ENCODE data around the gene OXA1L.
"Not testable (repeated sequence)": the region's sequence is repeated elsewhere in the genome, so short reads cannot be mapped to it uniquely, and the experiment has no call there.

OXA1L gene

DNA sequence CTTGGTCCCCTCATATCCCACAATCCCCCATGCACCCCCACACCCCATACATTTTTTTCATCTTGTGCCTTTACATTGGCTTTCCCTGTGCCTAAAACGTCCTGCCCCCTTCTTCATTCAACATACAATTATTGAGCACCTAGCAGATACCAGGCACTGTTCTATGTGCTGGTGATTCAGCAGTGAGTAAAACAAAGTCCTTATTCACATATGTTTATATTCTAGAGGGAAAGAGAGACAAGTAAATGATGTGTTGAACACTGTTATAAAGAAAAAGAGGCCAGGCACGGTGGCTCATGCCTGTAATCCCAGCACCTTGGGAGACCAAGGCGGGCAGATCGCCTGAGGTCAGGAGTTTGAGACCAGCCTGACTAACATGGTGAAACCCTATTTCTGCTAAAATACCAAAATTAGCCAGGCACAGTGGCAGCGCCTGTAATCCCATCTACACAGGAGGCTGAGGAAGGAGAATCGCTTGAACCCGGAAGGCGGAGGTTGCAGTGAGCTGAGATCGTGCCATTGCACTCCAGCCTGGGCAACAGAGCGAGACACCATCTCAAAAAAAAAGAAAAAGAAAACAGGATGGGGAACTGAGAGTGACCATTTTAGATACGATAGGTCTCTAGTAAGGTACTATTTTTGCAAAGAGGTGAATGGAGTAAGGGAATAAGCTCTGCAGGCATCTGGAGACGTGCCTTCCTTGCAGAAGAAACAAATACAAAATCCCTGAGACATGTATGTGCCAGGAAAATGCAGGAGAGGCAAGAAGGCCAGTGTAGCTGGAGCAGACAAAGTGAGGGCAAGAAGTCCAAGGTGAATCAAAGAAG, 36.6 kb downstream of the OXA1L start:
- FAIRE-seq = no peak

DNA sequence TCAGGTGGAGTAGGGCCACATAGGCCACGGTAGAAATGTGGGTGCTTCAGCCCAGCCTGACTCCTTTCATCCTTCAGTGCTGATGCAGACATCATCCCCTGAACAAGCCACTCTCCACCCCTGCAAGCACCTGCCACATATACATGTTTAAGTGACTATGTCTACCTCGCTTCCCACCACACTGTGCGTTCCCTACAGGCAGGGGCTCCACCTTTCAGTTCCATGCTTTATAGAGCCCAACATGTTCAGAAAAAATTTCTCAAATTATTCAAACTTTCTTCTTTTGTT, 37.1 kb downstream of the OXA1L start:
- FAIRE-seq = no peak

DNA sequence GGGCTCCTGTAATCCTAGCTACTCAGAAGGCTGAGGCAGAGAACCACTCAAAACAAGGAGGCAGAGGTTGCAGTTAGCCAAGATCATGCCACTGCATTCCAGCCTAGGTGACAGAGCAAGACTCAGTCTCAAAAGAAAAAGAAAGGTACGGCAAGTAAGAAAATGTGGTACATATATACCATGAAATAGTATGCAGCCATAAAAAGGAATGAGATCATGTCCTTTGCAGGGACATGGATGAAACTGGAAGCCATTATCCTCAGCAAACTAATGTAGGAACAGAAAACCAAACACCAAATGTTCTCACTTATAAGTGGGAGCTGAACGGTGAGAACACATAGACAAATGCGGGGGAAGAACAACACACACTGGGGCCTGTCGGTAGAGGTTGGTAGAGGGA, 38.7 kb downstream of the OXA1L start:
- FAIRE-seq = not testable (repeated sequence)

DNA sequence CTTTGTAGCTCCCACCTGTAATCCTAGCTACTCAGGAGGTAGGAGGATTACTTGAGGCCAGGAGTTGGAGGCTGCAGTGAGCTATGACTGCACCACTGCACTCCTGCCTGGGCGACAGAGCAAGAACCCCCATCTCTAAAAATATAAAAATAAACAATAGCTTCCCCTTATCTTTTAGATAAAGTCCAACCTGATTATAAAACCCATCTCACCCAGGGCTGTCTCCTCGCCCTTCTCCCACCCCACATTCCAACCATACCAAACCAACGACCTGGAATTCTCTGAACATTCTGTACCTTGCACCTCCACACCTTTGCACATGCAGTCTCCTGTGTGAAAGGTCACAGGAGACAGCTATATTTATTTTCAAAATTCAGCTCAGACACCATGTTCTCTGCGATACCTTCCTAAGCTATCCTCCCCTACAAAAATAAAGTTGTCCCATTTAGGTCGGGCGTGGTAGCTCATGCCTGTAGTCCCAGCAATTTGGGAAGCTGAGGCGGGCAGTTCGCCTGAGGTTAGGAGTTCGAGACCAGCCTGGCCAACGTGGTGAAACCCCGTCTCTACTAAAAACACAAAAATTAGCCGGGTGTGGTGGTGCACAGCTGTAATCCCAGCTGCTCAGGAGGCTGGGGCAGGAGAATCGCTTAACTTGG, 41.1 kb downstream of the OXA1L start:
- FAIRE-seq = no peak

DNA sequence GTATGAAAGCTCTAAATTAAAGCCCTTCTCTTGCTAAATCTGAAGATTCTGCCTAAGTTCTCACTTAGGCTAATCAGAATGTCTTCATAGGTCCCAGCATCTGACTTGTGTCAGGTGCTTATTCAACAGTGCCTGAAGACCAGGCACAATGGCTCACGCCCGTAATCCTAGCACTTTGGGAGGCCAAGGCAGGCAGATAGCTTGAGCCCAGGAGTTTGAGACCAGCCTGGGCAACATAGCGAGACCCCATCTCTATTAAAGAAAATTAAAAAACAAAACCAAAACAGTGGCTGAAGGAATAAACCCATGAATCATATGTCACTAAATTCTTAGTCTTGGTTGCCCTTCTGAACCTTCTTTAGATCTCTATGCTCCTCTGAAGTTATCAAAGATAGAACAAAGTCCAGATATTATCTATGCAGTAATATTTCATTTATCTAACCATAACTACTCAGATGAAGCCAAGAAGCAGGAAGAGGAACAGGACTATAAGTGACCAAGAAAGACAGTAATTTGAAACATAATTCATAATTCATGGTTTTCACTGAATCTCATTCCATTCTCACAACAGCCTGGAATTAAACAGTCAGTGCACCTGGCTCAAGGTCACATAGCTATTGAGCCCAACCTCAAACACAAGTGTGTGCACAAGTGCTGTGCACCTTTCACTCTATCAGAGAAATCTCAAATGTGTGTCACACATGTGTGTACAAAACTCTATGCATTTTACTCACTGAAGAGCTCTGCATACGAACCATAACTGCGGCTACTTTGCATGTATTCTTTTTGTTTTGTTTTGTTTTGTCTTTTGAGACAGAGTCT, 42.1 kb downstream of the OXA1L start:
- FAIRE-seq = no peak

DNA sequence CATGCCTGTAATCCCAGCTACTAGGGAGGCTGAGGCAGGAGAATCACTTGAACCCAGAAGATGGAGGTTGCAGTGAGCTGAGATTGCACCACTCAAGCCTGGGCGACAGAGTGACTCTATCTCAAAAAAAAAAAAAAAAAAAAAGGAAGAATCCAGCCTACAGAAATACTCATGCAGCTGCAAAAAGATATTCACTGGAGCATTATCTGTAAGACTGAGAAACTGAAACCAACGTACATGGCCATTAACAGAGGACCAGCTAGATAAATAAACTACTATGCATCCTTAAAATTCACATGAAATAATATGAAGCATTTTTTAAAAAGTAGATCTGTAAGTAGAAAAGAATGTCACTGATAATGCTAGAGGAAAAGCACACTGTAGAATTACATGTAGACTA, 45.2 kb downstream of the OXA1L start:
- no peak for FAIRE-seq

DNA sequence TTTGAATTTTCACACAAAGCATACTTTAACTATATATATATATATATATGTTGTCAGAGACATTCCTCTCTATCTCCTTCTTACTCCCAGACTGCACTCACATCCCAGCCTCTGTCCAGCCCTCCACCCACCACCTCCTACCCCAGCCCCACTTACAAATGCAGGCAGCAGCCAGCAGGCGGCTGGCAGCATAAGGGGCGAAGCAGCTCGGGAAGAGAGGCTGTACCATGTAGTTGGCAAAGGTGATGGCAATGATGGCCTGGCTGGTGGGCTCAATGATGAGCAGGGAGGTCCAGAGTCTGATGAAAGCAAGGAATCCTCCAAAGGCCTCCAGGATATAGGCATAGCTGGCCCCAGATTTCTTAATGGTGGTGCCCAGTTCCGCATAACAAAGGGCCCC, 46.3 kb downstream of the OXA1L start:
- no peak for FAIRE-seq

DNA sequence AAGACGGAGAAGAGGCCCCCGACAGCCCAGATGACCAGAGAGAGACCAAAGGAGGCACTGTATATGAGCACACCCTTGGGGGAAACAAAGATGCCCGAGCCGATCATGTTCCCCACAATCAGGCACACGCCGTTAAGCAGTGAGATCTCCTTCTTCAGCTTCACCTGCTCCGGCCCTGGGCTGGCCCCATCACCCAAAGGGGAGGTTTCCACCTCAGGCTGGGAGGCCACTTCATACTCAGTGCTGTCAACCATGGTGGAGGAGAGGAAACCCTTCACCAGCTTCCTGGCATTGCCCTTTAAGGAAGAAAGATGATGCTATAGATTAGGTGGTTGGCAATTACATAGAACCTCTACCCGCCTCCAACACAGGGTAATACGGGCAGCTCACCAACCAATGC, 46.7 kb downstream of the OXA1L start:
- no peak for FAIRE-seq

DNA sequence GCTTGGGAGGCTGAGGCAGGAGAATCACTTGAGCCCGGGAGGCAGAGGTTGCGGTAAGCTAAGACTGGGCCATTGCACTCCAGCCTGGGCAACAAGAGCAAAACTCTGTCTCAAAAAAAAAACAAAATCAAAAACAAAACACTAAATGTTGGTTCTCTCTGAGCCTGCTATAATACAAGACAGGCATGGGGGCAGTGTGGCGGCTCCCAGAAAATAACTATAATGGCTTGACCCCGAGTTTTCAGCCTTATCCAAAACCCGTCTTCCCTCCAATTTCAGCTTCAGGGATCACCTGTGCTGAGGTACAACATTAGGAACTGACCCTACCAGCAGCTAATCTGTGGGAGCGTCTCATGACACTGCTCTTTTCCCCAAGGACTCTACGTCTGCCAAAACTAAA, 47.9 kb downstream of the OXA1L start:
- FAIRE-seq = no peak

DNA sequence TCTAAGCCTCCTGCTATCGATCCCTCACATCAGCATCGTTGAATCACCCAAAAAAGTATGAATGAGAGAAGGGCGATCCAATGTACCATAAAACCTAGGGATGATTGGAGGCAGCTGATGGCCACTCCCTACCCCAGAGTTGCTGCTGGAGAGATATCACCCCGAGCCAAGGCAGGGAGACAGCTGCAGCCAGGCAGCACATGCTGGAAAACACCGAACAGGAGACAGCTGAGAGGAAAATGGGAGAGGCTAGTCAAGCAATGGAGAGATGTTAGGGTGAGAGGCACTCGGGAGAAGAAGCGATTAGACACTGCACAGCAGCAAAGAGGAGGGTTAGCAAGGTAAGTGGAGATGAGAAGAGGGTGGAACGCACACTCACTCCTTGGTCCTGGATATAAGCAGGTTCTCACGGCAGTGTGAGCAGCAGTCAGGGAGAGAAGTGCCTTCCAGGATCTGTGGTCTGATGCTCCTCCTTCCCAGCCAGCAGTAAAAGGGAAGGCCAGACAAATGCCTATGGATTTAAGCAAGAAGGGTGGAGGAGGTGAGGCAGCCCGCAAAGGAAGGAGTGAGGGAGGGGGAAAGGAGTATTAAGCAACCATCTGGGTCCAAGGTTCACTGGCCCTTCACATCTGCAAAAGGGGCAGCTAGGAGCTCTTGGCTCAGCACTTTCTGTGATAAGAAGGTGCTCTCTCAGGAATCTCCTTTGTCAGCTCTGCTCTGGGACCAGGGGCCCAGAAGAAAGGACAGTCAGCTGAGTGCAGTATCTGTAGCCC, 48.6 kb downstream of the OXA1L start, which contains the start of gene SLC7A7:
Gene SLC7A7, minus strand, starts transcription at position 495 of the 773 bp plus-strand sequence. CDS start 2,037 bp downstream, outside the sequence.
- FAIRE-seq = no peak

DNA sequence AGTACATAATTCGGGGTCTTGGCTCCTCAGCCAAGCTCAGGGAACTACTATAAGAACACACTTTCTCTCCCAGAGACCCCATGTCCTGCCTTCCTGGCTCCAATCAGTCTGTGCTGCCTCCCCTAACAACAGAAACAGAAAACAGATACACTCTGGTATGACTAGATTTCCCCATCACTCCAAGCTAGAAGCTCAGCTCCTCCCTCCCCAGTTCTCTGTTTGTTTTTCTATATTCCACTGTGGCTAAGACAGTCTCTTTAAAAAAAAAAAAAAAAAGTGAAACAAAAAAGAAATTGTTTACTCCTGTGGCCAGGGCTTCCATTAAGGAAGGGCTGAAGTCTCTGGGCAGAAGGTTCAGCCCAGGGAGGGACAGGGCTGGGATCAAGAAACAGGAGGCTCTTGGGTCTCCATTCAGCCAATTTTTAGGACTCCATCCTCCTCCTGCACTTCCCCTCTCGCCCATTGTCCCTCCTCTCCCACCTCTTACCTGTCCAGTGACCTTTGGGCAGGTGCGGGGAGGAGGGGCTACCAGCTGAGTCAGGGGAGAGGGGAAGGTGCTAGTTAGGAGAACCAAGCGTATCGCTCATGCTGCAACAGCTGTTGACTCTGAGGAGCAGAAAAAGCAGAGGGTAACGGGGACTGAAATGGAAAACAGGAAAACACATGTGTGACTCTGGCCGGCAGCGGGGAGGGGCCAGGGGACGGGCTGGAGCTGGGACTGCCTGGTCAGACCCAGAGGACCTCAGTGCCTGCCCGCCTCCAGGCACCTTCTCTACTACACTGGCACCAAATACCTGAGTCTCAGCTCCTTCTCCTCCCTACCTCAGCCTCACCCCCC, 52.9 kb downstream of the OXA1L start:
- no peak for FAIRE-seq

DNA sequence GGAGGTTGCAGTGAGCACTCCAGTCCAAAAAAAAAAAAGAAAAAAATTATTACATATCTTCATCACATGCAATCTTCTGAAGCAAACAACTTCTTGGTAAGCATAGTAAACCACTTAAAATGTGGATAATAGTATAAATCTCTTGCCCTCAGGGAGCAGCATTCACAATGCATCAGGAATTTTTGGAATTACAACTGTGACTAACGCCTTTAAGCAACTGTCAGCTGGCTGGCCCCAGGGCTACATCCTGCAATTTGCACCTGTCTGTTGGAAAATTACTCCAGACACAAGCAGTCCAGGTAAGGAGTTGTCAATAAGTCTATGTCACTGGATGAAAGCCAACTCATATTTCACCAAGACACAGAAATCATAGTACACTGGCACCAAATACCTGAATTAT, 54.2 kb downstream of the OXA1L start:
- no peak for FAIRE-seq

DNA sequence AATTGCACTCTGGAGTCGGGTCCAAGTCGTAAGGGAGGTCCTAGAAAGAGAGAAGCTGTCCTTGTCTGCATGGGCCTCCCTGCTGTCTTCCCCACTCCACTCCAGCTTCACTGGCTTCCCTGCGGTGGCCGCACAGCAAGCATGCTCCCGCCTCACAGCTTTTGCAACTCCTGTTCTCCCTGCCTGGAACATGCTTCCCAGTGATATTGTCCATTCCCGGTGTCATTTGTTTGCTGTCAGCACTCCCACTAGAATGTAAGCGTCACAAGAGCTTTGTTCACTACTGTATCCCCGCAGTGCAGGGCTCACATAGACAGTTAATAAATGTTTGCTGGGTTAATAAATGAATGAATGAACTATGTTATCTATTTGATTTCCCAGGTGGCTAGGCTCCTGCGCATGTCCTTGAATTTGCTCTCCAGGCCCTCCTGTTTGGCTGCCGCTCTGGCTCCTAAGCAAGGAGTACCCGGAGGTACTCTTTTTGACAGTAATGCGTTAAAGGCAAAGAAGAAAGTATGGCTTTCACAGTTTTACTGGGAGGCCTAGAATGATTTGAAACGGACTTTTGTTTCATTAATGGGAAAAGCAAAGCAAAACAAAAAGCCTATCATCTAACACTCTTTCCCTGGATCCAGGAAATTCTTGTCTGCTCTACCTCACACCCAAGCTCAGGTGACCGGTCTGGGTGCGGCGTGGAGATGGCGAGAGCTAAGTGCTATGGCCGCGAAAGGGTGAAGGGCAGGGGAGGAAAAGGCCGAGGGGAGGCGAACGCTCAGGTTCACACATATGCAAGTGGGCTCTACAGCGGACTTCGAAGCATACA, 54.9 kb downstream of the OXA1L start:
- no peak for FAIRE-seq

DNA sequence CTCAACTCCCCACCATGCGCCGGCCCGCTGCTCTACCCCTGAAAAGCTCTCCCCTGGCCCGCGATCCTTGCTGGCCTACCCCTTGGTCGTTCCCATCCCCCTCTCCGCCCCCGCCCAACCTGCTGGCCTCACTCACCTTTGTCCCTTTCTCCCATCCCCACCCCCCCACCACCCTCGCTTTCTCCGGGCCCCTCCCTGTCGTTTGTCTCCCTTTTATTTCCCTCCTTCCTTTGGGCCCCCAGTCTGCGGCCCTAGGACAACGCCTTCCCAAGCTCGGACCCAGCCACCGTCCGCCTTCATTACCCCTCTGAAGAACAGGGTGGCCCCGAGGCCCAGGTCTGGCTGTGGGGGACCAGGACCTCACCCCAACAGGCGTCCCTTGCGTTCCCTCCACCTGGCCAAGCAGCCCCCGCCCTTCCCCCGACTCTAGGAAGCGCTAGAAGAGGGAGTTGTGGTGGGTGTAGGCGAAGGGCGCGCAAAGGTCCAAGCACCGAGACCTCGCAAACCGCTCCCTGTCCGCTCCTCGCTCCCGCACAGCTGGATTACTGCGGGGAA, 55.6 kb downstream of the OXA1L start:
- no peak for FAIRE-seq

All from islet of Langerhans (tissue), 1 donor.